IPS DF 19.7 (cell line): Measurements from ENCODE around the gene CDK6.

Experiments
- DNase-seq: peaks from one replicate; pipeline ENCODE4 v3.0.0-alpha.2; 2013; ENCODE audit warnings: low read depth, low spot score

Gene CDK6

GRCh38 chr7:92681633-92682032 lies 154.7 kb downstream of the CDK6 start:
- DNase-seq: no peak

- DNase-seq: no peak
Observed at GRCh38 chr7:92680442-92680841, 155.9 kb downstream of the CDK6 start.

- DNase-seq: no peak
Observed at GRCh38 chr7:92678291-92678920, 158.0 kb downstream of the CDK6 start.

- no peak for DNase-seq
Observed at GRCh38 chr7:92674379-92674778, 162.0 kb downstream of the CDK6 start.

GRCh38 chr7:92671505-92672169 lies 164.7 kb downstream of the CDK6 start:
- DNase-seq: no peak

- DNase-seq: no peak
Observed at GRCh38 chr7:92670204-92670851, 166.0 kb downstream of the CDK6 start.

- no peak for DNase-seq
Observed at GRCh38 chr7:92669616-92670165, 166.7 kb downstream of the CDK6 start.

- DNase-seq: no peak
Observed at GRCh38 chr7:92668564-92668963, 167.8 kb downstream of the CDK6 start.

GRCh38 chr7:92667816-92668535 lies 168.4 kb downstream of the CDK6 start:
- no peak for DNase-seq

- no peak for DNase-seq
Observed at GRCh38 chr7:92665926-92666325, 170.4 kb downstream of the CDK6 start.

GRCh38 chr7:92661651-92662050 lies 174.7 kb downstream of the CDK6 start:
- DNase-seq: no peak

- no peak for DNase-seq
Observed at GRCh38 chr7:92658671-92659070, 177.7 kb downstream of the CDK6 start.

GRCh38 chr7:92657391-92657790 lies 179.0 kb downstream of the CDK6 start:
- no peak for DNase-seq

GRCh38 chr7:92656121-92656520 lies 180.3 kb downstream of the CDK6 start:
- no peak for DNase-seq

- no peak for DNase-seq
Observed at GRCh38 chr7:92655346-92655884, 181.0 kb downstream of the CDK6 start.

- no peak for DNase-seq
Observed at GRCh38 chr7:92653136-92653535, 183.2 kb downstream of the CDK6 start.

GRCh38 chr7:92652536-92652935 lies 183.8 kb downstream of the CDK6 start:
- no peak for DNase-seq

GRCh38 chr7:92650391-92650790 lies 186.0 kb downstream of the CDK6 start:
- no peak for DNase-seq

GRCh38 chr7:92648067-92648466 lies 188.3 kb downstream of the CDK6 start:
- no peak for DNase-seq

GRCh38 chr7:92647652-92648051 lies 188.7 kb downstream of the CDK6 start:
- DNase-seq: no peak

GRCh38 chr7:92647011-92647625 lies 189.3 kb downstream of the CDK6 start:
- no peak for DNase-seq
